Stimulated activated CD4-positive, alpha-beta T cell treated with anti-CD3 and anti-CD28 coated beads, TNF-alpha, amount 100 ng/mL, for 48 hours (primary cell): ENCODE results near the gene TEX2.
A peak's percentile ranks its signal among the peaks of the same experiment; 100 is the strongest.
"Not testable (repeated sequence)": the region's sequence is repeated elsewhere in the genome, so short reads cannot be mapped to it uniquely, and the experiment has no call there.

Experiments used
- DNase-seq, 3 donors: peaks; one replicate each; pipeline ENCODE4 v3.0.0-alpha.2; 2020; ENCODE audit warnings: low read depth in 3 of 3

Gene TEX2

DNA sequence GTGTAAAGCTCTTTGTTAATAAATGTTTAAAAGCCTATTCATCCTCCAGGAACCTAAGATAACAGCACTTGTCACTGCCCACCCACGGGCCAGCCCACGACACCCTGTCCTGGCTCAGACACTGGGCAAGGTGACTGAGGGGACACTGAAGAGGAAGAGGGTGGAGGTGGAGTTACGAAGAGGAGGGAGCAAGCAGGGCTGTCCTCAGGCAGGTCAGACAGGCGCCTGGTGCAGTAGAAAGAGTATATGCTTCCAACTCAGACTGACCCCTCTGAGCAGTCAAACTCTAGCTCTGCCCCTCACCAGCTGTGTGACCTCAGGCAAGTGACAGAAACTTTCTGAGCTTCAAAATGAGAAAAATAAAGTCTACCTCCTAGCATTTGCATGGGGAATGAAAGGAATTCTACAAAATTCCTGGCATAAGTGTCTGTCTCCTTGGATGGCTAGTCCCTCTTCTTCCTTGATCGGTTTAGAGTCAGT, 22.8 kb downstream of the TEX2 start:
- DNase-seq = no peak

DNA sequence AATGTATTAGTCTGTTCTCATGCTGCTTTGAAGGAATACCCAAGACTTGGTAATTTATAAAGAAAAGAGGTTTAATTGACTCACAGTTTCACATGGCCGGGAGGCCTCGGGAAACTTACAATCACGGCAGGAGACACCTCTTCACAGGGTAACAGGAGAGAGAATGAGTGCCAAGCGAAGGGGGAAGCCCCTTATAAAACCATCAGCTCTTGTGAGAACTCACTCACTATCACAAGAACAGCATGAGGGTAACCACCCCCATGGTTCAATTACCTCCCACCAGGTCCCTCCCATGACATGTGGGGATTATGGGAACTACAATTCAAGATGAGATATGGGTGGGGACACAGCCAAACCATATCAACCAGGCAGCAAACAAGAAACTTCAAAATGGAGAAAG, 24.6 kb downstream of the TEX2 start:
- peak; percentile 16 to 44 (median 30) for DNase-seq

DNA sequence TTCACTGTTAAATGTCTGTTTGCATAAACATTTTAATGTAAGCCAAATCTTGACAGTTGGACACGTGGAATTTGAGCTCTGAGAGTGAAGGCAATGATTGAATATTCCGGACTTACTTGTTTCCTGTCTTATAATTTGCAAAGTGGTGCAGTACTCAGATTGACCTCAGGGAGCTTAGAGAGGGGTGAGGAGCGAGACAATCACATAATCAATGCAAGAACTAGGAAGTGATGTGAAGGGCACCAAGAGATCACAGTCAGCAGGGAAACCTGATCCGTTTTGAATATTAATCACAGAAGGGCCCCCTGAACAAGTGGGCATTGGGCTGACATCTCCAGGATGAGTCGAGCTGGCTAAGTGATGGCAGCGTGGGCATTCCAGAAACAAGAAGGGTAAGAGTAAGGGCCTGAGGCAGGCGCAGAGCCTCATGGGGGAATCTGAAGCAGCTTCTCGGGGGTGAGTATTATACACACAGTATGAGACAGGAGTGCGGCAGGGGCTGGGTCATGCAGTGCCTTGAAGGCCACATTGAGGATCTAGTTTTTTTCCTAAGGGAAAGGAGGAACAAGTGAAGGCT, 26.1 kb downstream of the TEX2 start:
- DNase-seq = no peak

DNA sequence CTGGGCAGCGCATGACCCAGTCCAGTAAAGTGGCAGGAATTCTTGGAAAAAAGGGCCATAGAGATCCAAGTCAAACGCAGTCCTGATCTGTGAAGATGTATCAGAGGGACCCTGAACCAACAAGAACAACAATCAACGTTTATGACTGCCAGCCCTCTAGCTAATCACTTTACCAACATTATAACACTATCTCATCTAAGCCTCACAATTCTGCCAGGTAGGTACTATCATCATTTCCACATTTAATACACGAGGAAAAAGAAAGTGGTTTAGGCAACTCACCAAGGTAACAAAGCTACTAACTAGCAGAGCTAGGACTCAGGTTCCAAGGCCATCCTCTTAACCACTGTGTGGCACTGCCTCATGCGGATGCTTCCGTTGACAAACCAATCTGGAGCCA, 28.1 kb downstream of the TEX2 start:
- DNase-seq = no peak

DNA sequence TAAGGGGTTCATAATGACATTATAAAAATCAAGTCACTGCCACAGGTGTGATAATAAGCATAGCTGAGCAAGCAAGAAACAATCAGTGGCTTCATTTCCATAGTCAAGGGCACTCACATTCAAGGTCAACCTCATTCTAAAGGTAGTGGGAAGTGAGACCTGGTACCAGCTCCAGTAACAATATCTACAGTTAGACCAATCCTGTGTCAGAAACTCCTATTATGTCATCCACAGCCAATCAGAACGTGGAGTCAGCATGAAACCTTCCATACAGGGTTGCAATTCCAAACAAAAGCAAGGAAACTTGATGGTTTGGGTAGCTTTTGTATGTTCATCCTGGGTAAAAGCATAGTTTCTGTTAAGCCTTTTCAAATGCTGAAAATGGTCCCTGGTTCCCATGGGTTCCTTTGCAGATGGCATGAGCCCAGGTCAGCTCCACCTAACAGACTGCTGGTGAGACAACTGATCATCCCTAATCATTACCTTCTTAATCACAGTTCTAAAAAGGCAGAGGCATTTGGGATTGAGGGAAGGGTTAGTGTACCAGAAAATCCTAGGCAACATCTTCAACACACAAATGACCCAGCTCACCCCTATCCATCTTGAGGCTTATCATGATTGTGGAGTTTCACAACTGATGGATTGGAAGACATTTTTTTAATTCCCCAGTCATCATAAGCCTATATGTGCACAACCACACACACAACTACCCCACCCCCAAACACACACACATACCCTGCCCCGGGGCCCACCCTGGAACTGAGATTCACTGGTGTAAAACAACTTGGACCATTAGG, 30.4 kb downstream of the TEX2 start:
- no peak for DNase-seq

DNA sequence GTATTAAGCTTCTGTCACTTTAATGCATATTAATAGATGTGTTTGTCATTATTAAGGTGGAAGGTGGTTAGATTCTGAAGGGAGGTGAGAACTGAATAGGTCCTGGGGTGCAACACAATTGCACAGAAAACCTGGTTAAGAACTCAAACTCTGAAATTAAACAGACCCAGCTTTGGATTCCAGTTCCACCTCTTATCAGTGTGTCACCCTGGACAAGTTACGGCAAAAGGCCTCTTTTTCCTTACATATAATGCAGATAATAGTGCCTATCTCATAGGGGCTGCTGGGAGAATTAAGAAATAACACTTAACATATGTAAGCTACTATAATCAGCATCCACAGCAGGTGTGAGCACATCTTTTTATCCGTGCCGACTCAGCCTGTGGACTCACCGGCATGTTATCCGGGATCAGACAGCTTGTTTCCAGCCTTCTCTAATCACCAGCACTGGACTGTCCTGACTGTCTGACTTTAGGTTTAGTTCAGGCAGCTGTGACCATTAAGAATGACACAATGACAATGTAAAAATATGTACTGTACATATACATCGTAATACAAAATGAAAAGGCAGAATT, 31.4 kb downstream of the TEX2 start:
- DNase-seq = no peak

DNA sequence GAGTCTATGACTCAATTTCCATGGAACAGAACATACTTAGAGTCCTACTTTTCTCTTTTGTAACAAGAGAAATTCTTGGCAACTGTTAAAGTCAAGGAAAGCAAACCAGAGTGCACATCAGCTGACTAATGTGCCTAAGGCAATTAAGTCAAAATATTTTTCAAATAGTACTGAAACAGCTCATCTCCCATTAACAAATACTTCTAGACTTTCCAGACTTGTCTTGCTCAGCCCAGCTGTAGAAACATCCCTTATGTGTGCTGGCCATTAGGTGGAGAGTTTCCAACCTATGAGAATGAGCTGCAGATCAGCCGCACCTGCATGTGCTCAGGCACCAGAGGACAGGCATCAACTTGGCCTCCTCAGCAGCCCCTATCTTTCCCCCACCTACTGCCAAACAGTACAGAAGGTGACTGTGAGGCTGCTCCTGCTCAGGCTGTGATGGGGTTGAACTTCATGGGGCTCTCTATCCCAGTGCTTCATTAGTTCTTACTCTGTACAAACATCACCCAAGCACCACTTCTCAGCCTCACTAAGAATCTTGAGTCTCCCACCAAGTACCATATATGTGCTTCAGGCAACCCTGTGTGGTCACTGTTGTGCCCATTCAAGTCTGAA, 32.2 kb downstream of the TEX2 start:
- DNase-seq = no peak

DNA sequence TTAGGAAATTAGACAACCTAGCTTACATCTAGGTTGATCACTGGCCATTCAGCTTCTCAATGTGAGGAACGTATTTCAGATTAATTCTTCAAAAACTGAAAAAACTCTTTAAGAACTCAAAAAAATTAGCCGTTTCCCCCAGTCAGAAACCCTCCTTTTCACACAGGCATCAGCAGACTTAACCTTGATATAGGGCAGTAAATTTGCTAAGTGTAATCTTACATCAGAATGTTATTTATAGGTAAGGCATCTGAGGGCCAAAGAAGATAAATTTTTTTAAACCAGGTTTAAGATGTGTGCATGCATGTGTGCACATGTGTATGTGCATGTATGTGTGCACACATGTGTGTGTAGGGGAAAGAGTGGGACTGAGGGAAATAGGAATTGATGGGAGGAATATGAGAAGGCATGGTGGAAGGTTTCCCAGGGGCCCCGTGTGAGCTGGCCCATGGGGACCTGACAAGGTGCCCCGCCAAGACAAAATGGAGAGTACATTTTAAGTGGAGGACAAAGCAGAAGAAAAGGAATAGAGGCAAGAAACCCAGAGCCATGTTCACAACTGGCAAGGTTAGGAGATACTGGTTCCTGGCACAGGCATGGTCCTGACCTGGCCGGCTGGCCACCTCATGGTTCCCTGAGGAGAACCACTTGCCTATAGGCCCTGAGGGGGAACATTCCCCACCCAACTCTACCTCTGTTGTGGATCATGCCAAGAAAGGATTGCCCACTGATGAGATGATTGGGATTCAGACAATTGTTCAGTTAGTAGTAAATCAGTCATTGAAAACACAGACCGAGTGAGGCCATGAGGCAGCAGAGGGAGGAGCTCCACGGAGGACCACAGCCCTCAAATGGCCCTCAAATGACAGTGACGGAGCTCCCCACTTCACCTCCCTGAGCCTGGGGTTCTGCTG, 33.0 kb downstream of the TEX2 start:
- no peak for DNase-seq

DNA sequence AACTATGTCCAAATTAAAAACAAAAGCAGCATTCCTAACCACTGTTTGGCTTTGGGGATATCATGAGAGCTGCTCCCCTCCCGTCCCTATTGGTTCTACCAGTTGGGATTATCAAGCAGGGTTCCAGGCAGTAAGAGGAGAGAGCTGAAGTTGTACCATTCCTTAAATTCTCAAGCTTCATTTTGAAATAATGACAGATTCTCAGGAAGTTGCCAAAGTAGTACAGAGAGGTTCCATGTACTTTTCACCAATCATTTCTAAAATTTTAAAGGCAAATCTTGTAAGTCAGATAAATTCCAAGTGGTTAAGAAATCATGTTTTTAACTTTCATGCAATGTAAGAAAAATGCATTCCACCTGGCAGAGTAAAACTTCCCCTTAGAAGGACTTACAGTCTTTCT, 36.9 kb downstream of the TEX2 start:
- DNase-seq = no peak

DNA sequence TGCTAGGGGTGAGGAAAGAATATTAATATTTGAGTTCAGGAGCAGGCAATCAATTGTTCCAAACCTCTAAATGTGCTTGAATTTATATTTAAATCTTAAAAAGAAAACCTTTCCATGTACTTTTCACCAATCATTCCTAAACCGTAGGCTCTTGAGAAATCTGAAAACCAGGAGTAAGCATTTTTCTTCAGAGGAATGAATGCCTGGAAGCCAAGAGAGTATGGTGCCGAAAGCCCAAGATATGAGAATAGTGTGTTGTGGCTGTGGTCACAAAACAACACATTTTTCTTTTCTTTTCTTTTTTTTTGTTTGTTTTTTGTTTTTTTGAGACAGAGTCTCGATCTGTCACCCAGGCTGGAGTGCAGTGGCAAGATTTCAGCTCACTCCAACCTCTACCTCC, 37.6 kb downstream of the TEX2 start:
- no peak for DNase-seq

DNA sequence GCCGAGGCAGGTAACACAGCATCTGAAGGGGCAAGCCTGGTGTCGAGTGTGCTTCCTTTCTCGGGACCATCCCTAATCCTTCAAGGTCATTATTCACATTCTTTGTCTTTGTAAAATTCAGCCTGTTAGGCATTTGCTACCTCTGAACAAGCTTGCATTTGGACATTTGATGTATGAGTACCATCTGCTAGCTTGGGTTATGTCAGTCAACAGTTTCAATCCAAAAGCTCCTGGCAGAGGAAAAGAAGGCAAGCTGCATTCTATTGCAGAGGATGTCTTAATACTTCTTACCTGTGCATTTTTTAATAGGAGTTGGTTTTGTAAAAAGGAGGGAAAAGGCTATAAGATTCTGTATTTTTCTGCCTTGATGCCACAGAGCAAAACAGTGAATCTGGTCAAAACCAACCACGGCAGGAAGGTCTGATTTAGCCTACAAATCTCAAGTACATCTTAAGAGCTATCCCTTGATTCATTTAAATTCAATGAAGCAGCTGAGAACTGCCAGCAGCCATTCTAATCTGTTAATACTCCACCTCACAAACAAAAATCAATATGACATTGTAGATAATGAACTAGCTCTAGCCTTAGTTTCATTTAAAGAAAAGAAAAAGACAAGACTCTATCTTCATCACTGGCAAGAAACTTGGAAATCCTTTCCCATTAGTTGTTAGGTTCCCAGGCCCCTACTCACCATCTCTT, 39.0 kb downstream of the TEX2 start:
- no peak for DNase-seq

DNA sequence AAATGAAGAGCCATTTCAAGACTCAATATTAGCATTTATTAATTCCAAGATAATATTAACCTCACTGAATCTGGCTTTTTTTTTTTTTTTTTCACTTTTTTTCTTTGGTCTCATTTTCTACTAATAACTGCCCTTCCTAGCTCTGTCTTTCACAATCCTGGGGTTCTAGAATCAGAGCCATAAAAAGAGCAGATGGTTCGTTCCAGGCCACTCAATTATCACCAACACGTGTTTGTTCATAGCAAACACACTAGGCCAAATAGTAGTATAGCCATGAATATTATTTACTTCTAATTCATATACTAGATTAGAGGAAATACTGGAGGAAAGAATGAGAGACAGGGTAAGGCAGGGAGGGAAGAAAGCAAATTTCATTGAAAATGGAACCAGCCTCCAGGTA, 39.8 kb downstream of the TEX2 start:
- no peak for DNase-seq

DNA sequence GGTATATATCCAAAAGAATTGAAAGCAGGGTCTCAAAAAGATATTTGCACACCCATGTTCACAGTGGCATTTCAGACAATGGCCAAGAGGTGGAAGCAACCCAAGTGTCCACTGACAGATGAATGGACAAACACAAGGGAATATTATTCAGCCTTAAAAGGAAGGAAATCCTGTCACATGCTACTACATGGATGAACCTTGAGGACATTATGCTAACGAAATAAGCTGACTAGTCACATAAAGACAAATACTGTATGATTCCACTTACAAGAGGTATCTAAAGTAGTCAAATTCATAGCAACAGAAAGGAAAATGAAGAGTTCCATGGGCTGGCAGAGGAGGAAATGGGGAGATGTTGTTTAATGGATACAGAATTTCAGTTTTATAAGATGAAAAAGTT, 41.4 kb downstream of the TEX2 start:
- no peak for DNase-seq

DNA sequence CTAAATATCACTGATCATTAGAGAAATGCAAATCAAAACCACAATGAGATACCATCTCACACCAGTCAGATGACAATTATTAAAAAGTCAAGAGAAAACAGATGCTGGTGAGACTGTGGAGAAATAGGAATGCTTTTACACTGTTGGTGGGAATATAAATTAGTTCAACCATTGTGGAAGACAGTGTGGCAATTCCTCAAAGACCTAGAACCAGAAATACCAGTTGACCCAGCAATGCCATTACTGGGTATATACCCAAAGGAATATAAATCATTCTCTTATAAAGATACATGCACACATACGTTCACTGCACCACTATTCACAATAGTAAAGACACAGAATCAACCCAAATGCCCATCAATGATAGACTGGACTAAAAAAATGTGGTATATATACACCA, 42.5 kb downstream of the TEX2 start:
- not testable (repeated sequence) for DNase-seq

DNA sequence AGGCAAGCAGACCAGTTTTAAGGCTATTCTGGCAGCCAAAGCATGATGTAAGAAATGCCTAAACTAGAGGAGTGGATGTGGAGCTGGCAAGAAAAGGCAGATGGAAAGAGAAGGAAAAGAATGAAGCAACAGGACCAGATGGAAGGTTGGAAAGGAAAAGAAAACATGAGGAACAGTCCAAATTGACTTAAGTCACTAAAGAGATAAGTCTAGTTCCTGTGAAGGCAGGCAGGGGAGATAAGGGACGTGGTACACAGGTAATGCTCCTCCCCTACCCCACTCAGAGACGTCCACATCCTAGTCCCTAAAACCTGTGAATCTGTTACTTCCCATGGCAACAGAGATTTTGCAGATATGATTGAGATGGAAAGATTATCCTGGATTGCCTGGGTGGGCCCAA, 43.5 kb downstream of the TEX2 start:
- DNase-seq = no peak

DNA sequence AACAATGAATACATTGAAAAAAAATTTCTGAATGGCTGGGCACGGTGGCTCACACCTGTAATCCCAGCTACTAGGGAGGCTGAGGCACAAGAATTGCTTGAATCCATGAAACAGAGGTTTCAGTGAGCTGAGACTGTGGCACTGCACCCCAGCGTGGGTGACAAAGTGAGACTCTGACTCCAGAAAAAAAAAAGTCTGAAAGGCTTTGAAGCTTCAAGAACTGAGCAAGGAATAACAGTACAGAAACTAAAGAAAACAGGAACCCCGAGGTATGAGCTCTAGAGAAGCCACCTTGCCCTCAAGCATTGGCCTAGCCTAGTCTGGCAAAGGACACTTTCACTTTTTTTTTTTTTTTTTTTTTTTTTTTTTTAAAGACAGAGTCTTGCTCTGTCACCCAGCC, 45.0 kb downstream of the TEX2 start:
- DNase-seq = peak in 1 of 3 donors; percentile 35

DNA sequence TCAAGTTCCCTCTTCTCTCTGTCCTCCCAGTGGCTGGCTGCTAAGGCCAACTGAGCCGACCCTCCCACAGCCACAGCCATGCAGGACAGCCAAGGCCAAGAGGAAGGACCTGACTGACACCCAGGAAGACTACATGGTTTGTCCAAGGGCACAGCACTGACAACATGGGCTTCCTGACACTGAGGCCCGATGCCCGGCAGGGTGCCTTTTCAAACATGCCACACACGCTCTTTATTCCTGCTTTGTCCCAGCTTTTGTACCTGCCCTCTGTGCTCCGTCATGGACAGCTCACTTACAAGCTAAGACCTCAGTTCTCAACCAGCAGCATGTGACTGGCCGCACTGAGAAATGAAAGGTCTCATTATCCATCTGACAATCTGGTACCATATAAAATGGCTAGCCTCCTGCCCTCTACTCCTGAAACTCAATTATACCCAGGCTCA, 45.8 kb downstream of the TEX2 start:
- DNase-seq = no peak

DNA sequence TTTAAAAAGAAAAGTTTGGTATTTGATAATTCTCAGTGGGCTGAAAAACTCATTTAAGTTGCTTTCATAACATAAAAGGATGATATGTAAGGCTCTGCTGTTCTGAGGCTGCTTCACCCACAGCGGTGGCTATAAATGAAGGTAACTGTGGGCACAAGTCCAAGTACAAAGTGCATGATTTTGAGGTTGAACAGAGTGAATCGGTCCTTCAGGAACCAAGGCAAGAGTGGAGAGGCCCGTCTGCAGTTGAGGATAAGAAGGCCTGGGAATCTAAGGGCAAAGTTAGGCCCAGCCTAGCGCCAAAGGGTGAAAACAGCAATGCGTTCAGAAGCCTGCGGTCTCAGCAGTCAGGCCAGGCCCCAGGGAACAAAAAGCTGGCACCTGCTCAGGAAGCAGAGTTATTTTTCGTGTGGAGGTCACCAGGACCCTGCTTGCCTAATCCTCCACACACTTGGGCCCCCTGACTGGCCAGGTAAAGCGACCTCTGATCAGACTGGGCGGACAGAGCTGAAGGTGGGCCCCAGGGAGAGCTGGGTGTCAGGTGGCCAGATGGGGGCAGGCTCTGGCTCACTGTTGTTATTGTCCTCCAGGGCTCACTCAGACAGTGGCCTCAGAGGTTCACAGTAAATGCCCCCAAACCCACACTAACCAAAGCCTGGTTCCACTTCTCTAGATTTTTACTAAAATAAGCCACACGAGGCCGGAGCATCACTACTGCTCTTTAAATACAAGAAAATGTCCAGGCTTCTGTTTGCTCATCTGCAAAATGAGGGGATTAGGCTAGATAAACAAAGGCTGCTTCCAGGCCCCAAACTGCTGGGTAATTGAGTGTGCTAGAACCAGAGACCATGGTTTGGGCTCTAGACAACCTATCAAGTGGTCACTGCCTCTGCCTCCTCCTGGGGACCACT, 46.5 kb downstream of the TEX2 start:
- no peak for DNase-seq

DNA sequence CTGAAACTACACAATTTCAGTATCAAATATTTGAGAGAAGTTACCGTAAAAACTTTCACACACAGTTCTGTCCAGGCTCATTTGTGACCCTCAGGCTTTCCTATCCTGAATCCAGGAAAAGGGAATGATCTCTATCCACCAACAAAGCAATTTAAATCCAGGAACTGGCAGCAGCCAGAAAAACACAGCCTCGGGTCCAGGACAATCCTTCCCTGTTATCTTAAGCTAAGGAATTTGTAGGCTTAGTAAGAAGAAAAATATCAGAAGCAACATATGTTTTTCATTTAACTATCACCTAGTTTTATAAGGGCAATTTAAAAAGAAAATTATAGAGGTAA, 47.1 kb downstream of the TEX2 start:
- no peak for DNase-seq

DNA sequence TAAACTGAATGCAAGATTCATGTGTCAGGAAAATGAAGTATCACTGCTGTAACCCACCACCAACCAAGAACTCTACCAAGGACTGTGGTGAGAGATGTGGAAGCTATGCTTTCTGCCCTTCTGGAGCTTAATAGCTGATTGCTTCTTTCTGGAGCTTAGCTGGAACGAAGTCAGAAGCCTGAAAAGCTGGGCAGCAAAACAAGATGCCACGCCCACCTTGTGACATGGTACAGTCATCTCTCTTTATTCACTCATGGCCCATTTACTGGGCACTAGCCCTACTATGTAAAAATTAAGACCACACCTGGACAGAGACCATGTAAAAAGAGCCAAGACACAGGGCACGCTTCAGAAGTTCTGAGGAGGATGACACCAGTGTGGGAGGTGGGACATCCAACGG, 48.1 kb downstream of the TEX2 start:
- no peak for DNase-seq
